OCI-LY3 (cell line): ENCODE measurements around the gene C10orf71.

Experiments used
- EZH2phosphoT487 ChIP-seq: fragments of 200-600 bp; shearing (Covaris generic); IDR thresholded peaks from 2 replicates; pipeline ENCODE4 v1.6.1; 2018; ENCODE audit warnings: antibody characterized with exemption, mixed run types, low read depth
- TF ChIP-seq, protein P1 (sequence below): fragments of 200-600, 300-600 bp; sonication (generic); IDR thresholded peaks from 2 replicates; pipeline ENCODE4 v1.5.1; 2014; ENCODE audit warnings: antibody characterized with exemption, low read length, low read depth

DNA sequence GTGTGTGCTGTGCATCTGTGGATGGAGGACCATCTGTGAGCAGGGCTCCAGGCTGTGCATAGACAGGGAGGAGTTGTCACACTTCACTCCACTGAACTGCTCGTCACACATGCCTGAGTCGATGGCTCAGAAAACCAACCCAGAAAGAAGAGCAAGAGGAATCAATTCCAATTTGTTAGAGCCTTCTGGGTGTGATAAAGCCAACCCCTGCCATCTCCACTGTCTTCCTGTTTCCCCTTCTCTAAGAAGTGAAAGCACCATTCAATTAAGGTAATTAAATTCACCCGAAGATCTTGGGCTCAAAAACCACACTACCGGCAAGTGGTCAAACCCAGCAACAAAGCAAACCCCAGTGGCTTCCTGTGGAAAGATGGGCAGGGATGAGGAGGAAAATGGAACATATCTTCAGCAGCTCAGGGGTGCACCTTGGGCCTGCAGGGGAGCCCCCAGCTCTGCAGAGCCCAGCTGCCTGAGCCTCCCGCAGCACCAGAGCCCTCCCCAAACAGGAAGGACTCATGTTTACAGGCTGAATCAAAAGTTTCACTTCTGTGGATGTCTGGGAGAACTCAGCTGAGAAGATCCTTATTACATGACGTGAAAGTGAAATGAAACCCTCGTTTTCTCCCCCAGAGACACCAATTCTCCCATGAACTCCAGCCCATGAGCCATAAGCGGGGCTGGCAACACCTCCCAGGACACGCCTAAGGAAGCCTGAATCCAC, 10.9 kb downstream of the C10orf71 start:
- TF ChIP-seq, protein P1, sequence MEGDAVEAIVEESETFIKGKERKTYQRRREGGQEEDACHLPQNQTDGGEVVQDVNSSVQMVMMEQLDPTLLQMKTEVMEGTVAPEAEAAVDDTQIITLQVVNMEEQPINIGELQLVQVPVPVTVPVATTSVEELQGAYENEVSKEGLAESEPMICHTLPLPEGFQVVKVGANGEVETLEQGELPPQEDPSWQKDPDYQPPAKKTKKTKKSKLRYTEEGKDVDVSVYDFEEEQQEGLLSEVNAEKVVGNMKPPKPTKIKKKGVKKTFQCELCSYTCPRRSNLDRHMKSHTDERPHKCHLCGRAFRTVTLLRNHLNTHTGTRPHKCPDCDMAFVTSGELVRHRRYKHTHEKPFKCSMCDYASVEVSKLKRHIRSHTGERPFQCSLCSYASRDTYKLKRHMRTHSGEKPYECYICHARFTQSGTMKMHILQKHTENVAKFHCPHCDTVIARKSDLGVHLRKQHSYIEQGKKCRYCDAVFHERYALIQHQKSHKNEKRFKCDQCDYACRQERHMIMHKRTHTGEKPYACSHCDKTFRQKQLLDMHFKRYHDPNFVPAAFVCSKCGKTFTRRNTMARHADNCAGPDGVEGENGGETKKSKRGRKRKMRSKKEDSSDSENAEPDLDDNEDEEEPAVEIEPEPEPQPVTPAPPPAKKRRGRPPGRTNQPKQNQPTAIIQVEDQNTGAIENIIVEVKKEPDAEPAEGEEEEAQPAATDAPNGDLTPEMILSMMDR: no peak
- no peak for TF ChIP-seq EZH2phosphoT487
